CD8-positive, alpha-beta memory T cell (primary cell): ENCODE data around the gene DENND1B. TPM values are rescaled to one million over a fixed set of nuclear protein-coding genes. Genes with fewer than 3 reads are reported as not detected.

Experiments used
- CTCF ChIA-PET: fragments of 350-600 bp; sonication (Branson Sonifier 250); formaldehyde crosslinking; loops from one replicate; lab custom pipeline; 2021; ENCODE audit warnings: antibody characterized with exemption; lab: Charles Lee
- POLR2A ChIA-PET: fragments of 350-600 bp; sonication (Branson Sonifier 250); formaldehyde crosslinking; loops from one replicate; lab custom pipeline; 2021; ENCODE audit warnings: antibody characterized with exemption; lab: Charles Lee
- DNase-seq, 5 donors: peaks; one replicate each; pipeline versions ENCODE4 v3.0.0 to v3.0.0-alpha.2; 2020 to 2022; ENCODE audit warnings: mixed read lengths in 1 of 5
- H3K27ac ChIP-seq: one replicate; pipeline ENCODE4 v1.7.0; 2013; ENCODE audit warnings: low read depth, mild to moderate bottlenecking, low read length, moderate library complexity
- H3K27me3 ChIP-seq: 2 replicates; pipeline ENCODE4 v1.7.0; 2013; ENCODE audit warnings: low read length, mild to moderate bottlenecking; ENCODE audit not compliant: insufficient read depth, poor library complexity, severe bottlenecking
- H3K36me3 ChIP-seq: 2 replicates; pipeline ENCODE4 v1.7.0; 2013; ENCODE audit warnings: mild to moderate bottlenecking, low read length, moderate library complexity; ENCODE audit not compliant: insufficient read depth
- H3K4me1 ChIP-seq: 2 replicates; pipeline ENCODE4 v1.7.0; 2013; ENCODE audit warnings: mild to moderate bottlenecking, low read length, moderate library complexity; ENCODE audit not compliant: insufficient read depth
- H3K4me3 ChIP-seq: 2 replicates; pipeline ENCODE4 v1.7.0; 2013; ENCODE audit warnings: mild to moderate bottlenecking, low read length
- H3K9me3 ChIP-seq: 2 replicates; pipeline ENCODE4 v1.7.0; 2013; ENCODE audit warnings: mild to moderate bottlenecking, low read length
- H3K27ac Mint-ChIP-seq, 8 donors: one replicate each; pipeline ENCODE4 v1.8.0; 2020 to 2021; ENCODE audit warnings: mixed read lengths in 8 of 8, mild to moderate bottlenecking in 6 of 8, inconsistent platforms in 3 of 8, moderate library complexity in 3 of 8
- H3K27me3 Mint-ChIP-seq, 2 donors: one replicate each; pipeline ENCODE4 v1.8.0; 2020 to 2021; ENCODE audit warnings: mixed read lengths in 2 of 2, mild to moderate bottlenecking in 1 of 2, moderate library complexity in 1 of 2
- H3K36me3 Mint-ChIP-seq, 3 donors: one replicate each; pipeline ENCODE4 v1.8.0; 2020 to 2021; ENCODE audit warnings: mixed read lengths in 3 of 3, inconsistent platforms in 1 of 3, mild to moderate bottlenecking in 1 of 3
- H3K4me1 Mint-ChIP-seq, 3 donors: one replicate each; pipeline ENCODE4 v1.8.0; 2020 to 2021; ENCODE audit warnings: mixed read lengths in 3 of 3, inconsistent platforms in 1 of 3, mild to moderate bottlenecking in 1 of 3
- H3K4me3 Mint-ChIP-seq, 7 donors: one replicate each; pipeline ENCODE4 v1.8.0; 2020 to 2021; ENCODE audit warnings: mixed read lengths in 7 of 7, mild to moderate bottlenecking in 6 of 7, moderate library complexity in 4 of 7, inconsistent platforms in 2 of 7
- H3K9me3 Mint-ChIP-seq, 5 donors: one replicate each; pipeline ENCODE4 v1.8.0; 2020 to 2022; ENCODE audit warnings: mixed read lengths in 5 of 5, mild to moderate bottlenecking in 3 of 5, moderate library complexity in 2 of 5, inconsistent platforms in 1 of 5
- polyA plus RNA-seq: library from polyadenylated mRNA; unstranded; fragments of 300-500 nt; fragmentation: Illumina TruSeq; gene quantifications from one replicate; pipeline ENCODE4 v1.2.3, GENCODE V29; 2021
- total RNA-seq, 2 experiments: library from RNA; stranded (reverse); gene quantifications; one replicate each; pipeline ENCODE4 v1.2.3, GENCODE V29; 2021

DENND1B gene
- total and polyA plus RNA-seq, 3 experiments from 2014 or later, result 10.6 to 14.8 (median 12.0) TPM

DNA sequence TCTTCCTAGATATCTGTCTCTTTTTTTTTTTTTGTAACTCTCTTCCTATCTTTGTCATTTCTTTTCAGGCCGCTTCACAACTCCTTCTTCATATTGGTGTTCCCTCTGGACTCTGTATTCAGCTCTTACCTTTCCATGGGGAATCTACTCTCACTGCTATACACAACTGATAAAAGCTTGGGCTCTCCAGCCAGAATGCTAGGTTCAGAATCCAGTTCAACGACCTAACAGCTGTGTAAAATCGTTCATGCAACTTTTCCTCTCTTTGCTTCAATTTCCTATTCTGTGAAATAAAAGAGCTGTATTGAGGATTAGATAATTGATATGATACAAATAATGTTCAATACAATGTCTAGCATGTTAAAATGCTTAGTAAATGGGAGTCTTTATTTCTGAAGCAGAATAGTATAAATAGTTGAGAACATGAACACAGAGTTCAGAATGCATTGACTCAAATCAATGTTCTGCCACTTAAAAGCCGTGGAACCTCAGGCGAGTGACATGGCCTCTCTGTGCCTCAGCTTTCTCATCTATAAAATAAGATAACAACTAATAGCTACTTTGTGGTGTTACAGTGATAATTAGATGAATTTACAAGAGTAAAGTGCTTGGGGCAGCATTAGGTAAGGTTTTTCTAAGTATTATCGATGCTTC lies 88.5 kb downstream of the DENND1B start:
- H3K4me1 ChIP-seq, result no peaks in the 10 kb centered on the region
- no peaks in the 10 kb centered on the region for H3K9me3 ChIP-seq
- Mint-ChIP-seq H3K4me1 (peaks cover 14 to 52% (median 51%) of the 10 kb centered on the region in 3 donors), H3K4me3 (no peak overlapping the region), H3K27me3 (no peaks in the 10 kb centered on the region), H3K9me3 (peaks cover 0 to 13% (median 9%) of the 10 kb centered on the region in 5 donors), H3K36me3 (peaks cover 14 to 36% (median 27%) of the 10 kb centered on the region in 3 donors), H3K27ac (peak overlapping the region in 3 of 8 donors; percentile 0 to 56 (median 14))
- no peak overlapping the region for H3K4me3 ChIP-seq
- H3K27ac ChIP-seq, result no peak overlapping the region
- H3K36me3 ChIP-seq, result no peaks in the 10 kb centered on the region
- POLR2A ChIA-PET, result no interaction called here
- CTCF ChIA-PET, result no interaction called here
- DNase-seq, result no peak
- H3K27me3 ChIP-seq, result no peaks in the 10 kb centered on the region

DNA sequence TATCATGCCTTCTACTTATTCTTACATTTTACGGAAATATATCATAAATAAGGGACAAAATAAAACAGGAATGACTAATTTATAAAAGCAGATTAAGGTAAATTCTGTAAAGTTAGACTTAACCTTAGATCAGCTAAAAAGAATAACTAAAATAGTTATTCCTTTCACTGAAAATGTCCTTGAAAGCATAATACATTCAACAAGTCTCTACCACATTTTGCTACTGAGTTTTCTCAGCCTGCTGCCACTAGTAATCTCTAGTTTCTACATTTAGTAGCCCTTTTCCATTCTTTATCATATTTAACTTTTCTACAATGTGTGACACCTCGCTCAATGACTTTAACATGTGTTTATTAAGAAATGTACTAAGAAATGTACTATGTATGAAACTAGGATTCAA lies 89.0 kb downstream of the DENND1B start:
- H3K27ac Mint-ChIP-seq, result peak overlapping the region in 3 of 8 donors; percentile 0 to 56 (median 14)
- H3K27me3 Mint-ChIP-seq, result no peaks in the 10 kb centered on the region
- POLR2A ChIA-PET, result no interaction called here
- DNase-seq, result no peak
- CTCF ChIA-PET, result no interaction called here
- no peaks in the 10 kb centered on the region for H3K36me3 ChIP-seq
- H3K9me3 ChIP-seq, result no peaks in the 10 kb centered on the region
- no peaks in the 10 kb centered on the region for H3K27me3 ChIP-seq
- no peak overlapping the region for H3K27ac ChIP-seq
- no peaks in the 10 kb centered on the region for H3K4me1 ChIP-seq
- no peak overlapping the region for H3K4me3 Mint-ChIP-seq
- peaks cover 0 to 13% (median 9%) of the 10 kb centered on the region in 5 donors for H3K9me3 Mint-ChIP-seq
- no peak overlapping the region for H3K4me3 ChIP-seq
- H3K4me1 Mint-ChIP-seq, result peaks cover 14 to 55% (median 51%) of the 10 kb centered on the region in 3 donors
- H3K36me3 Mint-ChIP-seq, result peaks cover 14 to 32% (median 26%) of the 10 kb centered on the region in 3 donors

DNA sequence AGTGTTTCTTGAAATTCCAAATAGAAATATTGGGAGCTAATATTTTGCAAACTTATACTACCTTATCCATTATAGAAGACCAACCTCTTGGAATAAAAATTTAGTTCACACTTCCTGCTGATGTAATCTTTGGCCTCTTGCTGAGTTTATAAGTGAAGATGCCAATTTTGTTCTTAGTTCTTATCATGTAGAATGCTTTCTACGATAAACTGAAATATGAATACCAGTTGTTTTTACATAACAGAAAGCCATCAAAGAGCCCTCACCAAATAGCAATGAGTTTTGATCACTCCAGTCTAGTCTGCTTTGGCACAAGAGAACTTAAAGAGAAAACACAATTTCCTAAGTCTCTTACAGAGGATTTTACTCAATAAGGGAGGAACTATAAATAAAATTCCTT lies 89.5 kb downstream of the DENND1B start:
- peaks cover 0 to 13% (median 9%) of the 10 kb centered on the region in 5 donors for H3K9me3 Mint-ChIP-seq
- no peak overlapping the region for H3K4me3 Mint-ChIP-seq
- H3K4me3 ChIP-seq, result no peak overlapping the region
- ChIA-PET CTCF (no interaction called here), POLR2A (no interaction called here)
- peaks cover 15 to 52% (median 51%) of the 10 kb centered on the region in 3 donors for H3K4me1 Mint-ChIP-seq
- DNase-seq, result no peak
- H3K36me3 ChIP-seq, result no peaks in the 10 kb centered on the region
- H3K36me3 Mint-ChIP-seq, result peaks cover 14 to 29% (median 23%) of the 10 kb centered on the region in 3 donors
- no peaks in the 10 kb centered on the region for H3K27me3 ChIP-seq
- no peaks in the 10 kb centered on the region for H3K4me1 ChIP-seq
- no peak overlapping the region for H3K27ac Mint-ChIP-seq
- no peaks in the 10 kb centered on the region for H3K9me3 ChIP-seq
- no peaks in the 10 kb centered on the region for H3K27me3 Mint-ChIP-seq
- H3K27ac ChIP-seq, result no peak overlapping the region

DNA sequence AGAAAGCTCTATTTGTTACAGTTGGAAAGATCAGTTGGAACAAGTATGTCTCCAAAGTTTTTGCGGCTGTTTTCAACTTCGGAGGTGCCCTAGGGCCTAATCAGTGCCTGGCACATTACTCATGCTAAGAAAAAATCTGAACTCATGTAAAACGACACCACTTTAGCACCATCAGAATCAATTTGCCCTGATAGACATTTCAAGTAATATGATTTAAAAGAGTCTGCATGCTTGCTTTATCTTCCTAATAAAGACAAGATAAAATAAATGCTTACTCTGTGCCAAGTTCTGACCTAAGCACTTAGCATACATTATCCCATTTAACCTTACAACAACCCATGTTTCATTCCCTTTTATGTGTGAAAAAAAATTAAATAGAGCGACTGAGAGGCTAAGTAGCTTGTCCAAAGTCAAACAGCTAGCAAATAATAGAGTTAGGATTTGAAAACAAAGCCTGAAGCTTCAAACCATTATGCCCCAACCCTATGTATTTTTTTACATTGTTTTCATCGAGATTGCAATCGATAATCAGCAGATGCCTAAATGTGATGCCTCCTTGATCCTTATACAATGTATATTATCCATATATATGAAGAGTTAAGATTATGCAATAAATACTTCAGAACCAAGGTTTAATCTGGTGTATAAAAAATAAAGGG lies 91.3 kb downstream of the DENND1B start:
- H3K4me3 ChIP-seq, result no peak overlapping the region
- Mint-ChIP-seq H3K27me3 (no peaks in the 10 kb centered on the region), H3K36me3 (peaks cover 8 to 17% (median 11%) of the 10 kb centered on the region in 3 donors), H3K4me1 (peaks cover 15 to 49% (median 47%) of the 10 kb centered on the region in 3 donors), H3K9me3 (peaks cover 0 to 13% (median 9%) of the 10 kb centered on the region in 5 donors), H3K4me3 (no peak overlapping the region), H3K27ac (no peak overlapping the region)
- H3K9me3 ChIP-seq, result no peaks in the 10 kb centered on the region
- H3K4me1 ChIP-seq, result no peaks in the 10 kb centered on the region
- H3K27me3 ChIP-seq, result no peaks in the 10 kb centered on the region
- DNase-seq, result no peak
- no peaks in the 10 kb centered on the region for H3K36me3 ChIP-seq
- ChIA-PET CTCF (no interaction called here), POLR2A (no interaction called here)
- no peak overlapping the region for H3K27ac ChIP-seq

DNA sequence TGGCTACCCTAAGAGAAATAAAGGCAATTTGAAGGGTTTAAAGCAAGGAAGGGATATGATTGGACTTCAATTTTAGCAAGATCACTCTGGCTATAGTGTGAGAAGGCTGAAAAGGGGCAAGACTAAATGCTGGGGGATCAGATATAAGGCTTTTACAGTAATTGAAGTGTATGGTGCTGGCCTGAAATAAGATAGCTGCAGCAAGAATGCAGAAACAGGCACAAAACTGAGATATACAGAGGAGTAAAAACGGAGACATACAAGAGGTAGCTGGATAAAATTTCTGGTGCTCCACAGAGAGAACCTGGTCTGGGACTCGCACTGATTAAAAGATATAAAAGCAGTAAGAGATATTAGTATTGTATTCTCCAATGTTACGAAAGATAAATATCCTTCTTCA lies 92.0 kb downstream of the DENND1B start:
- Mint-ChIP-seq H3K36me3 (peaks cover 2 to 10% (median 4%) of the 10 kb centered on the region in 3 donors), H3K27me3 (no peaks in the 10 kb centered on the region), H3K27ac (no peak overlapping the region), H3K4me1 (peaks cover 15 to 55% (median 39%) of the 10 kb centered on the region in 3 donors), H3K9me3 (peaks cover 0 to 6% (median 2%) of the 10 kb centered on the region in 5 donors), H3K4me3 (no peak overlapping the region)
- ChIA-PET CTCF (no interaction called here), POLR2A (no interaction called here)
- DNase-seq, result no peak
- no peaks in the 10 kb centered on the region for H3K9me3 ChIP-seq
- H3K4me3 ChIP-seq, result no peak overlapping the region
- no peaks in the 10 kb centered on the region for H3K27me3 ChIP-seq
- H3K4me1 ChIP-seq, result no peaks in the 10 kb centered on the region
- no peaks in the 10 kb centered on the region for H3K36me3 ChIP-seq
- no peak overlapping the region for H3K27ac ChIP-seq

DNA sequence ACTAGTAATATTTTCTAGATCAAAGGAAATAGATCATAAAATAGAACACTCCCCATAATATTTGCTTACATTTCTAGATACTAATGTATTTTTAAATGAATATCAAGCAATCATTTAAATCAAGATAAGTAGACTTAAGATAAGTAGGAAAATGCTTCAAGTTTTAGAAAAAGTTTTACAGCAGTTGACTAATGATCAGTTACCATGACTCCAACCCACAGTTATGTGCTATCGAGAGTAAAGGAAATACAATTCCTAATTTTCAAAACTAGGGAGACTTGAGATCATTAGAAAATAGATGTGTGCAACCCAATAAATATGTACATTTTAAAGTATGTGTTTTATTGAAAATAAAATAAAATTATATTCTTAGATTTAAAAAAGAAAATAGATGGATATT lies 95.0 kb downstream of the DENND1B start:
- Histone ChIP-seq H3K4me1 (no peaks in the 10 kb centered on the region), H3K36me3 (no peaks in the 10 kb centered on the region), H3K27ac (no peak overlapping the region), H3K9me3 (no peaks in the 10 kb centered on the region), H3K27me3 (no peaks in the 10 kb centered on the region), H3K4me3 (no peak overlapping the region)
- no peak overlapping the region for H3K27ac Mint-ChIP-seq
- H3K4me3 Mint-ChIP-seq, result no peak overlapping the region
- ChIA-PET POLR2A (no interaction called here), CTCF (no interaction called here)
- H3K36me3 Mint-ChIP-seq, result no peaks in the 10 kb centered on the region
- H3K27me3 Mint-ChIP-seq, result no peaks in the 10 kb centered on the region
- H3K9me3 Mint-ChIP-seq, result no peaks in the 10 kb centered on the region
- peaks cover 22 to 64% (median 45%) of the 10 kb centered on the region in 3 donors for H3K4me1 Mint-ChIP-seq
- DNase-seq, result no peak

DNA sequence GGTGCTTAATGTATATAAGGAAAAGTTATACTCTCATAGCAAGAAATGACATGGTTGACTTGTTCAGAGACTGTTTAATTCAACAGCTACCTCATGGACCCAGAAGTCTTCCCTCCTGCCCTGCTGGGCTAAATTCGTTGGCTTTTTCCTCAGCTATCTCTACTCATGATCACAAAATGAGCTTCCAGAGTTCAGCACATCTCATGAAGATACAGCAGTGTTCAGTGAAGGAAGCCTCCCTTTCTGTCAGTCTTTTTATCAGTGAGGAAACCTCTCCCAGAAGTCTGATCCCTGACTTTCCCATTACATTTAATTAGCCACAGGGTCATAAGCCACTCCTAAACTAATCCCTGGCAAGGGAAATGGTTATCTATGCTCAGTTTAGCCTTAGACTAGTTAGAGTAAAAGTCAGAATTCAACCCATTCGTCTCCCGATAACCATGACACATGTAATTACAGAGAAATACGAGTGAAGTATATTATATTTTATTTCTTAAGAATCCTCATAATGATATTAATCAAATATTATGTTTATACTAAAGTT lies 97.5 kb downstream of the DENND1B start:
- H3K27ac Mint-ChIP-seq, result no peak overlapping the region
- Histone ChIP-seq H3K36me3 (no peaks in the 10 kb centered on the region), H3K4me1 (no peaks in the 10 kb centered on the region), H3K4me3 (no peak overlapping the region), H3K27ac (no peak overlapping the region), H3K27me3 (no peaks in the 10 kb centered on the region), H3K9me3 (no peaks in the 10 kb centered on the region)
- POLR2A ChIA-PET, result no interaction called here
- DNase-seq, result no peak
- peaks cover 20 to 62% (median 38%) of the 10 kb centered on the region in 3 donors for H3K4me1 Mint-ChIP-seq
- CTCF ChIA-PET, result no interaction called here
- H3K36me3 Mint-ChIP-seq, result peaks cover 0 to 3% (median 0%) of the 10 kb centered on the region in 3 donors
- H3K4me3 Mint-ChIP-seq, result no peak overlapping the region
- no peaks in the 10 kb centered on the region for H3K9me3 Mint-ChIP-seq
- H3K27me3 Mint-ChIP-seq, result no peaks in the 10 kb centered on the region

DNA sequence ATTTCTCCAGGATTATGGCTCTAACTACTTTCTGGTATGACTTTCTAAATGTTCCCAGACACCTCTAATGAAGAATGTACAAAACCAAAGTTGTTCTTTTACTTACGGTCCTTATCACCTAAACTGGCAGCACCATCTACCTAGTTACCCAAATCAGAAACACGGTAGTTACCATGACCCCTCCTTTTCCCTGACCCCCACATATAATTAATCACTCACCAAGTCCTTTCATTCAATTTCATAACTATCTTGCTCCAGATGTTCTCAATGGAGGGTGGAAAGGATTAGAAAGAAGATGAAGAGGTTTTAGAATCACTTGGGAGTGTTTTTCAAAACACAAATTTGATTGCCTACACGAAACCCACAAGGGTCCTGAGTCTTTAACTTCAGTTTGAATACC lies 98.0 kb downstream of the DENND1B start:
- no peak overlapping the region for H3K27ac ChIP-seq
- DNase-seq, result no peak
- H3K4me3 ChIP-seq, result no peak overlapping the region
- ChIA-PET POLR2A (no interaction called here), CTCF (no interaction called here)
- no peaks in the 10 kb centered on the region for H3K4me1 ChIP-seq
- H3K9me3 ChIP-seq, result no peaks in the 10 kb centered on the region
- peaks cover 0 to 3% (median 0%) of the 10 kb centered on the region in 3 donors for H3K36me3 Mint-ChIP-seq
- no peaks in the 10 kb centered on the region for H3K27me3 Mint-ChIP-seq
- H3K27me3 ChIP-seq, result no peaks in the 10 kb centered on the region
- no peaks in the 10 kb centered on the region for H3K36me3 ChIP-seq
- H3K4me1 Mint-ChIP-seq, result peaks cover 16 to 59% (median 35%) of the 10 kb centered on the region in 3 donors
- H3K27ac Mint-ChIP-seq, result peak overlapping the region in 2 of 8 donors; percentile 16 to 20
- H3K9me3 Mint-ChIP-seq, result no peaks in the 10 kb centered on the region
- no peak overlapping the region for H3K4me3 Mint-ChIP-seq
